Astrocyte (in vitro differentiated cells and primary cell): ENCODE measurements around the gene SESN3.

Experiments
- EZH2 ChIP-seq: IDR thresholded peaks from 2 replicates; pipeline ENCODE4 v1.6.1; 2012; ENCODE audit warnings: mild to moderate bottlenecking, low read length, inconsistent platforms; ENCODE audit not compliant: insufficient read depth
- TF ChIP-seq, protein P1 (sequence below): IDR thresholded peaks from 2 replicates; pipeline ENCODE4 v1.5.1; 2011; ENCODE audit warnings: low read depth, mild to moderate bottlenecking, inconsistent platforms, low read length, moderate library complexity; ENCODE audit not compliant: insufficient read depth

DNA sequence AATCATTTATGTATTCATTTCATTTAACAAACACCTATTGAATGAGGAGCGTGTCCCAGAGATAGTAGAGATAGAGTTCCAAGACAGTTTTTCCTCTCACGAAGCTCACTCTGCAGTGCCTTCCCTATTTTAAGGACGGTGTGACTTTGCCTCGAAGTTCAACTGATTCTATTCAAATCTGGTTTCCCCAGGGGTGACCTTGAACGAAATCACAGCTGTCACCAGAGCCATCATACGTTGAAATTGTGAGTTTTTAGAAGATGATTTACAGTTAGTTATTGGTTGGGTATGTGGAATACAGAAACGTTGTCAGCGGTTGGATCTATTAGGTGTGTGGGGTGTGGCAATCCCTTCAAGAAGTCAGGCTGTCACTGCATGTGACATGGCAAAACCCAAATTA is 33.9 kb upstream of the SESN3 start:
- TF ChIP-seq, protein P1, sequence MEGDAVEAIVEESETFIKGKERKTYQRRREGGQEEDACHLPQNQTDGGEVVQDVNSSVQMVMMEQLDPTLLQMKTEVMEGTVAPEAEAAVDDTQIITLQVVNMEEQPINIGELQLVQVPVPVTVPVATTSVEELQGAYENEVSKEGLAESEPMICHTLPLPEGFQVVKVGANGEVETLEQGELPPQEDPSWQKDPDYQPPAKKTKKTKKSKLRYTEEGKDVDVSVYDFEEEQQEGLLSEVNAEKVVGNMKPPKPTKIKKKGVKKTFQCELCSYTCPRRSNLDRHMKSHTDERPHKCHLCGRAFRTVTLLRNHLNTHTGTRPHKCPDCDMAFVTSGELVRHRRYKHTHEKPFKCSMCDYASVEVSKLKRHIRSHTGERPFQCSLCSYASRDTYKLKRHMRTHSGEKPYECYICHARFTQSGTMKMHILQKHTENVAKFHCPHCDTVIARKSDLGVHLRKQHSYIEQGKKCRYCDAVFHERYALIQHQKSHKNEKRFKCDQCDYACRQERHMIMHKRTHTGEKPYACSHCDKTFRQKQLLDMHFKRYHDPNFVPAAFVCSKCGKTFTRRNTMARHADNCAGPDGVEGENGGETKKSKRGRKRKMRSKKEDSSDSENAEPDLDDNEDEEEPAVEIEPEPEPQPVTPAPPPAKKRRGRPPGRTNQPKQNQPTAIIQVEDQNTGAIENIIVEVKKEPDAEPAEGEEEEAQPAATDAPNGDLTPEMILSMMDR = no peak
- TF ChIP-seq EZH2 = no peak
